ENCODE measurements around the gene PPP1R16B. TPM values are rescaled to one million over a fixed set of nuclear protein-coding genes. Genes with fewer than 3 reads are reported as not detected.

The PPP1R16B gene
- total and polyA plus RNA-seq, 2 of the 8 experiments (the other 6 are each of a cell fraction or from before 2014, with no cell fraction given) = 2.6 to 8.9 TPM

- Histone ChIP-seq H2BK120ac (replicated peaks; ENCODE audit: low read depth, low read length) (no peak overlapping the region), H2BK12ac (ENCODE audit: low read depth, low read length) (no peak overlapping the region), H3K79me1 (ENCODE audit: low read depth, low read length) (peaks cover 37% of the 10 kb centered on the region), H3K9me3 (ENCODE audit: insufficient read depth in 2 of 2, low read depth in 1 of 2, low read length in 1 of 2) (no peaks in the 10 kb centered on the region), H3K56ac (replicated peaks; ENCODE audit: insufficient read length, low read depth, low read length) (no peak overlapping the region), H3K4me3 (ENCODE audit: extremely low read depth in 1 of 4, insufficient read depth in 2 of 4, low read depth in 3 of 4, low read length in 4 of 4) (no peak overlapping the region), H2BK20ac (ENCODE audit: low read length) (no peak overlapping the region), H4K8ac (ENCODE audit: extremely low read depth, insufficient read depth, low read length) (no peak overlapping the region), H3K9ac (replicated peaks in 1 of 4; ENCODE audit: extremely low read depth in 1 of 4, low read depth in 3 of 4, low read length in 3 of 4) (peak overlapping the region in 1 of 4 experiments; percentile 28; a peak in 2 of 7 replicates), H3K27me3 (replicated peaks in 1 of 4; ENCODE audit: control insufficient read depth in 3 of 4, extremely low read depth in 1 of 4, insufficient read depth in 3 of 4, low read length in 3 of 4) (no peaks in the 10 kb centered on the region), H2BK15ac (ENCODE audit: low read length) (no peak overlapping the region), H3K4ac (replicated peaks; ENCODE audit: insufficient read length, low read depth, low read length) (no peak overlapping the region), H3K36me3 (ENCODE audit: control insufficient read depth in 2 of 4, insufficient read depth in 4 of 4, low read length in 3 of 4) (peaks cover 2 to 30% (median 12%) of the 10 kb centered on the region in 4 experiments; a peak in 6 of 8 replicates), H4K20me1 (replicated peaks in 1 of 2; ENCODE audit: control insufficient read depth in 1 of 2, insufficient read depth in 2 of 2, low read length in 2 of 2) (peaks cover 27 to 33% of the 10 kb centered on the region in 2 experiments), H3K14ac (ENCODE audit: insufficient read length) (no peak overlapping the region), H4K5ac (ENCODE audit: insufficient read length, low read depth, low read length) (no peak overlapping the region), H3K4me1 (replicated peaks in 1 of 4; ENCODE audit: control insufficient read depth in 3 of 4, insufficient read depth in 4 of 4, low read length in 3 of 4) (peaks cover 0 to 6% (median 2%) of the 10 kb centered on the region in 4 experiments; a peak in 3 of 7 replicates), H3K23me2 (ENCODE audit: low read depth, low read length) (no peaks in the 10 kb centered on the region), H3K18ac (ENCODE audit: extremely low read depth, low read length) (no peak overlapping the region), H3K23ac (ENCODE audit: insufficient read length) (no peak overlapping the region), H3K4me2 (ENCODE audit: insufficient read depth in 1 of 2, low read depth in 2 of 2, low read length in 2 of 2) (no peak overlapping the region), H4K91ac (replicated peaks; ENCODE audit: insufficient read length, low read length) (no peak overlapping the region), H3K79me2 (ENCODE audit: control insufficient read depth in 1 of 2, insufficient read depth in 2 of 2, low read length in 2 of 2) (peaks cover 28 to 95% of the 10 kb centered on the region in 2 experiments), H2AFZ (ENCODE audit: low read length) (no peak overlapping the region), H2AK5ac (ENCODE audit: low read depth, low read length) (no peak overlapping the region), H3K27ac (ENCODE audit: low read depth, low read length) (no peak overlapping the region), H2BK5ac (ENCODE audit: low read depth, low read length) (no peak overlapping the region)
- TF ChIP-seq ATF3 (IDR thresholded peaks at IDR 0.05; ENCODE audit: insufficient read depth, low read depth, low read length) = no peak
- no peak for TF ChIP-seq RBBP5 (IDR thresholded peaks at IDR 0.05; ENCODE audit: borderline replicate concordance, low read depth, low read length)
- no peak for TF ChIP-seq CBX8 (IDR thresholded peaks at IDR 0.05; ENCODE audit: borderline replicate concordance, low read depth, low read length)
- TF ChIP-seq NRF1 (IDR thresholded peaks at IDR 0.05; ENCODE audit: low read depth, low read length) = no peak
- no peak for TF ChIP-seq KDM5A (IDR thresholded peaks at IDR 0.05; ENCODE audit: low read length)
- no peak for TF ChIP-seq E2F6 (IDR thresholded peaks at IDR 0.05)
- TF ChIP-seq TAF1 (IDR thresholded peaks at IDR 0.05; ENCODE audit: low read depth, low read length) = no peak
- no peak for TF ChIP-seq TAF7 (optimal IDR thresholded peaks at IDR 0.05; ENCODE audit: borderline replicate concordance, low read depth, low read length)
- no peak for TF ChIP-seq JUND (IDR thresholded peaks at IDR 0.05; ENCODE audit: low read length)
- TF ChIP-seq PHF8 (conservative IDR thresholded peaks at IDR 0.05; ENCODE audit: low read depth, low read length) = no peak
- TF ChIP-seq SRF (IDR thresholded peaks at IDR 0.05; ENCODE audit: low read depth, low read length) = no peak
- TF ChIP-seq SUZ12 (IDR thresholded peaks at IDR 0.05; ENCODE audit: low read length) = no peak
- ChIA-PET POLR2A (ENCODE audit: partially characterized antibody) (interaction anchor here (1.1 to 7.9 kb wide), 2 partner anchors 9 to 17 kb away, joined by 3 to 57 read pairs; partner anchors contain the start of gene FAM83D), CTCF (ENCODE audit: partially characterized antibody) (interaction anchor here (0.6 to 1.5 kb wide), 8 partner anchors 8 to 287 kb away, joined by 3 to 4 read pairs (median 4); partner anchors contain the start of genes DHX35 and FAM83D)
- FAIRE-seq = no peak
- no peak for DNase-seq (ENCODE audit: low read depth in 1 of 2, low spot score in 2 of 2)
- 83% methylated on average over 5 of the region's 5 CpGs; no CpG with 5 or more reads in 1 of the 2 experiments for WGBS, 2 experiments (ENCODE audit: extremely low coverage in 1 of 2, insufficient coverage in 1 of 2, insufficient read length in 1 of 2, insufficient replicate concordance in 2 of 2, low coverage in 1 of 2, low lambda C conversion rate in 2 of 2, missing lambda C conversion rate in 1 of 2)
Measured at GRCh38 chr20:38937000-38937399, 131.5 kb downstream of the PPP1R16B start.
